GM21825 (cell line): ENCODE results near the gene STEAP3.
A peak's percentile ranks its signal among the peaks of the same experiment; 100 is the strongest.
"Not testable (repeated sequence)": the region's sequence is repeated elsewhere in the genome, so short reads cannot be mapped to it uniquely, and the experiment has no call there.

Source experiments
- ATAC-seq: cut with Tn5 transposase; IDR thresholded peaks from one replicate; pipeline ENCODE4 v1.9.1; 2021; ENCODE audit warnings: mild to moderate bottlenecking, moderate library complexity; ENCODE audit not compliant: unreplicated experiment

The STEAP3 gene

DNA sequence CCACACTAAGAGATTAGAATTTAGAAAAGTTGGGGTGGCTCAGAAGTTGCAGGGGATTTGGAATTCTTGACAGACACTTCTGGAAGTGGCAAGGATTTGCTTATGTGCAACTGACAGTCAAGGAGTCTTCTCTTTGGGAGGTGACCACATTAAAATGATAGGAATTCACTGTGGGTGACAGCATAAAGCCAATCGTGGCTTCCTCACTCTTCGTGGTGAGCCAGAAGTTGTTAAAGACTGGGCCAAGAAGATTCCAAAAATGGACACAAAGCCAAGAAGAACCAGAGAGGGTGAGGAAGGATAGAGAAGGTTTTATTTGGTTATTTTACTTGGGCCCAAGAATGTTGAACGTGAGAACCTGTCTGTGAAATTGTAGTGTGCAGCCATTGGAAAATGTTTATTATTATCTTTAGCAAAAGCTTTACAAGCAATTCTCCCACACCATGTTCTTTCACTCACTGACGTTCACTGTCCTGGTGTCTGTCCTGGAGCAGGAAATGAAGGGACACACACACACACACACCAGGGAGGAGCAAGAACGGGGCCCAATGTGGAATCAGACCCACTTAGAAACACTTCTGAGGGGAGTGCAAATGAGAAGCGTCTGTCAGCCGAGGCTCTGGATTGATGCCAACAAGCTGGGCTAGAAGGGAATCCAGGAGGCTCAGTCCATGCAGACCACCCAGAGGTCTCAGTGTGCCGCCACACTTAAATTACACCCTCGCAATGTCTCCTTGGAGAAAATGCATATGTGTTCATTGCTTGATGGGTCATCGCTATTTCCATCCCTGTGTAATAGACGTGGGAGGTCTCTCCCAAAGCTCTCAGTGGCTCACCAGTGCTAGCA lies 37.2 kb downstream of the STEAP3 start:
- ATAC-seq, result no peak

DNA sequence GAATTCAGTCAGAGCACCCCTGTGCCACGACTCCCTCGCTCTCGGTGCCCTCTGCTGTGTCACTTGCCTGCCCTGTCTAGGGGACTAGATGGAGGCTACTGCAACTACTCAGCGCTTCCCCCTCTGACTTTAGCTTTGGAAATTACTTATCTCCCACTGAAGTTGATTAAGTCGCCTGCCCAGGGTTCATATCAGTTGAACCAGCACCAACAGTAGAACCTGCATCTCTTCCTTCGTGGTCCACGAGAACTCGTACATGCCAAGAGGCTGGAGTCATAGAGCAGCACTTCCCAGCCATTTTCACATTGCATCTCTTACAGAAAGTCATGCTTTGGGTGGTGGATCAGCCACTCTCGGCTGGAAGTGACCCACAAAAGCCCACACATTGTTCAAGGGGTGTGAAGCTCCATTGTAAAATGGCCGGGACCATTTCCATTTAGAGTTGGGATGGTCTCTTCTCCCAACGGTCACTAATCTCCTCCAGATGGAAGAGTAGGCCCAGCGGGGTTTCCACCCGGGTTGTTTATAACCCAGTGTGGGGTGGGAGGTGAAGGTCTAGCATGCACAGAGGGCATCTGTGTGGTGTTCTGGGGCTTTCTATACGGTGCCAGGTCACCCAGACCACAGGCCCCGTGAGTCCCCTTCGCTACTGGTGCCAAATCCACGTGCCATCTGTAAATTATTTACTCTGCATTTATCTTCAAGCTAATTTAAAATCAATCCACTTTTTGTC lies 38.0 kb downstream of the STEAP3 start:
- ATAC-seq, result no peak

DNA sequence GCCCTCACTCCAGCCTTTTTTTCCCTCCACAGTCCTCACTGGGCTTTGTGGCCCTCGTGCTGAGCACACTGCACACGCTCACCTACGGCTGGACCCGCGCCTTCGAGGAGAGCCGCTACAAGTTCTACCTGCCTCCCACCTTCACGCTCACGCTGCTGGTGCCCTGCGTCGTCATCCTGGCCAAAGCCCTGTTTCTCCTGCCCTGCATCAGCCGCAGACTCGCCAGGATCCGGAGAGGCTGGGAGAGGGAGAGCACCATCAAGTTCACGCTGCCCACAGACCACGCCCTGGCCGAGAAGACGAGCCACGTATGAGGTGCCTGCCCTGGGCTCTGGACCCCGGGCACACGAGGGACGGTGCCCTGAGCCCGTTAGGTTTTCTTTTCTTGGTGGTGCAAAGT lies 39.4 kb downstream of the STEAP3 start:
- ATAC-seq, result no peak

DNA sequence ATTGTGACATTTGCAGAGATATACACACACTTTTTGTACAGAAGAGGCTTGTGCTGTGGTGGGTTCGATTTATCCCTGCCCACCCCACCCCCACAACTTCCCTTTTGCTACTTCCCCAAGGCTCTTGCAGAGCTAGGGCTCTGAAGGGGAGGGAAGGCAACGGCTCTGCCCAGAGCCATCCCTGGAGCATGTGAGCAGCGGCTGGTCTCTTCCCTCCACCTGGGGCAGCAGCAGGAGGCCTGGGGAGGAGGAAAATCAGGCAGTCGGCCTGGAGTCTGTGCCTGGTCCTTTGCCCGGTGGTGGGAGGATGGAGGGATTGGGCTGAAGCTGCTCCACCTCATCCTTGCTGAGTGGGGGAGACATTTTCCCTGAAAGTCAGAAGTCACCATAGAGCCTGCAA lies 40.0 kb downstream of the STEAP3 start:
- no peak for ATAC-seq

DNA sequence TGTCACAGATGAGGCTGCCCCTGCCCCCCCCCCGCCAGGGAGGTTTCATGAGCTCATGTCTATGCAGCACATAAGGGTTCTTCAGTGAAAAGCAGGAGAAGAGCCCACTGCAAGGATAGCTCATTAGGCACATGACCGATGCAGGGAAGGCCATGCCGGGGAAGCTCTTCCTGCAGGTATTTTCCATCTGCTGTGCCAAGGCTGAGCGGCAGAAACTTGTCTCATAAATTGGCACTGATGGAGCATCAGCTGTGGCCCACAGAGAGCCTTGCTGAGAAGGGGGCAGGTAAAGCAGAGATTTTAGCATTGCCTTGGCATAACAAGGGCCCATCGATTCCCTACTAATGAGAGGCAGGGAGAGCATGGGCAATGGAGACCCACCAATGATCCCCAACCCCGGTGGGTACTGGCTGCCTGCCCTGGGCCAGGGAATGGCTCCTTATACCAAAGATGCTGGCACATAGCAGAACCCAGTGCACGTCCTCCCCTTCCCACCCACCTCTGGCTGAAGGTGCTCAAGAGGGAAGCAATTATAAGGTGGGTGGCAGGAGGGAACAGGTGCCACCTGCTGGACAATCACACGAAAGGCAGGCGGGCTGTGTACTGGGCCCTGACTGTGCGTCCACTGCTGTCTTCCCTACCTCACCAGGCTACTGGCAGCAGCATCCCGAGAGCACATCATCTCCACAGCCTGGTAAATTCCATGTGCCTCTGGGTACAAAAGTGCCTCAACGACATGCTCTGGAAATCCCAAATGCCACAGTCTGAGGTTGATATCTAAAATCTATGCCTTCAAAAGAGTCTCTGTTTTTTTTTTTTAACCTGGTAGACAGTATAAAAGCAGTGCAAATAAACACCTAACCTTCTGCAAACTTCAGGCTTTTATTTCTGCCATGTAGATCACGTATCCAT lies 41.4 kb downstream of the STEAP3 start:
- ATAC-seq, result peak; percentile 89

DNA sequence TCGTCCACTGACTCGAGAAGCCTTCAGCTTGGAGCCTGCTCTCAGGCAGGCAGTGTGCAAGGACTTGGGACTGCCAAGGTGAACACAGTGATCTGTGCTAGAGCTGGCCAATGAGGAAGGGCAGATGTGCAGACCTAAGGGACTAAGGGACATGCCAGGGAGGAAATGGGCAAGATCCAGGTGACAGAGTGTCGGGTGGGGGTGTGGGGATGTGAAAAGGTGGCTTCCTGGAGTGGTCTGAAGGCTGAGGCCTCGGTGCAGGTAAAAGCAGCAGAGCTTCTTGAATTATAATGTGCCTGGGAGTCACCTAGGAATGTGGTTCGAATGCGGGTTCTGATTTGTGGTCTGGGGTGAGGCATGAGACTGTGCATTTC lies 42.0 kb downstream of the STEAP3 start:
- ATAC-seq, result no peak

DNA sequence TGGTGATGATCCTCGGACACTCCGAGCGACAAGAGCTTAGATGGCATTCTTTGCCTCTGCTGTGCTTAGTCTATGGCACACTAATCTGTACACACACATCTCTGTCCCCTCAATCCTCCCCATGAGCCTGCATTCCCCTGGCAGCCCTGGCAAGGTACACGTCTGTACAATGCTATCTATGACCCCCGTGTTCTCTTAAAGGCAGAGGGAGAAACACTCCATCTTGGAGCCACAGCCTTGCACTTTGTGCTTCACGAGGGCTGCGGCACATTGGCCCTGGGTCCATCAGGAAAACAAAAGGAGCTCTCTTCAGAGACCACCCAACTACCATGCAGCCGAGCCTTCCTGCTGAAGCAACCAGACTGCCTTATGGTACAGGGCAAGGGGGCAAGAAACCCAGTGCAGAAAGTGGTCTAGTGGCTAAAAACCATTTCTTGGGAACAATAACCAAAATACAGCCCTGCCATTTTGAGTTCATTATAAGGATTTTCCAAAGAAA lies 42.5 kb downstream of the STEAP3 start:
- no peak for ATAC-seq

DNA sequence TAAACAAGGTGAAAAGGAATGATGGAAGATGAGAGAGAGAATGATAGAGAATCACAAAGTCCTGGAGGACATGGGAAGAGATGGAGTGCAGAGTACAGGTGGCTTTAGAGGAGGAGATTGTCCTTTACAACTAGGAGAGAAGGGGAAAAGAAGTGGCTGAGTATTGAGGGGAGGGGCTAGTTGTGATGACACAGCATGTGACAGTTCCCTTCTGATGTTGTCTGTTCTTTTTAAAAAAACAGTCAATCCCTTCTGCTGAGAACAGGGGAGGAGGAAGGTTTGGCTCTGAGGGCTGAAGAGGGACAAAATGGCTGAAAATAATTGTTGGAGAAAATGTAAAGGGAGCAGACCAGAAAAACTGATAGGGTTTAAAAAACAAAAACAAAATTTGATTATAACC lies 44.0 kb downstream of the STEAP3 start:
- no peak for ATAC-seq

DNA sequence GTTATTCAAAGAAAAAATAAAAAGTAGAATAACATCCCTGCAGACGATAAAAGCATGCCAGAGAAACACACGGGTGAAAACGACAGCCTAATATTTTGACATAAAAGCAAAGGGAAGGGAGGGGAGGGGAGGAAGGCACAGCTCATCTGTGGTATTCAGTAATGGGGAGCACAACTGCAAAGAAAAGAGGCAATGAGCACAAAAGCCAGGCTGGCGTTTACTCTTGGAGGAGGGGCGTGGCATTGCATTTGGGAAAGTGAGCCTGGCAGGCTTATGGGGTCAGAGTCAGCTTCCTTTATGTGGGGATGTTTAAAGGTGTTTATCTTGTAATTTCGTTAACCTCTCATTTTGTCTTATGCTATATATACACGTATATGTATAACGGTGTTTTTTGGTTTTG lies 53.2 kb downstream of the STEAP3 start:
- no peak for ATAC-seq

DNA sequence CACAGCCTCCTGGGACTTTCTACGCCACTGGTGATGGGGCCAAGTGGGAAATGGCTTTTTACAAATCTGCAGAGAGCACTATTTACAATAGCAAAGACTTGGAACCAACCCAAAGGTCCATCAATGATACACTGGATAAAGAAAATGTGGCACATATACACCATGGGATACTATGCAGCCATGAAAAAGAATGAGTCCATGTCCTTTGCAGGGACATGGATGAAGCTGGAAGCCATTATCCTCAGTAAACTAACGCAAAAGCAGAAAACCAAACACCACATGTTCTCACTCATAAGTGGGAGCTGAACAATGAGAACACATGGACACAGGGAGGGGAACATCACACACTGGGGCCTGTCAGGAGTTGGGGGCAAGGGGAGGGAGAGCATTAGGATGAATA lies 54.8 kb downstream of the STEAP3 start:
- not testable (repeated sequence) for ATAC-seq

DNA sequence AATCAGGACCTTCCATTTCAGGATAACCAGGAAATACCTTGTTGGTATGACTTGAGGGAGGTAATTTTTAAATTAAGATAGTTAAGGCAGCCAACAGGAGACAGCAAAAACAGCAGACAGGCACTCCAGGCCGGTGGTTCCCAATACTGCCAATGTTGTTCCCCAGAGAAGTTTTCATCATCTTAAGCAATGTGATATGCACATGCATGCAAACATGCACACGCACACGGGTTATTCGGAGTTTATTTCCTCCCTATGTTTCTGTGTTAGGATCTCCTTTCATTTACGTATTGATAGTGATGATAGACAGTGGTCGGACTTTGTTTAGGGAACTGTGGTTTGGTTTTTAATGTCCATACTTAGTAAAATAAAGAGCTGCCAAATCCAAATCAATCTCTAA lies 55.3 kb downstream of the STEAP3 start:
- no peak for ATAC-seq

DNA sequence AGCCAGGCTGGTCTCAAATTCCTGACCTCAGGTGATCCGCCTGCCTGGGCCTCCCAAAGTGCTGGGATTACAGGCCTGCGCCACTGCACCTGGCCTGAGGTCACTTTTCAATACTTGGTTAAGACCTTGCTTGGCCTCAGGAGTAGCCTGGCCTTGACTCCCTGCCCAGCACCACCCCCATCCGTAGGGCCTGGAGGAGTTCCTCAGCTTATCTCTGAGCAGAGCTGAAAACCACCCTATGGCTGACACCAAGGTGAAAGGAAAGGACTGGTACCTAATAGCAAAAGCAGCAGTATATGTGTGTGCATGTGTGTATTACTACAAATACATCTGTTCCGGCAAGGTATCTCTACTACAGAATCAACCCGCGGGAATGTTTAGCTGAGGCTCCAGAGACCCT lies 56.0 kb downstream of the STEAP3 start:
- ATAC-seq, result no peak

DNA sequence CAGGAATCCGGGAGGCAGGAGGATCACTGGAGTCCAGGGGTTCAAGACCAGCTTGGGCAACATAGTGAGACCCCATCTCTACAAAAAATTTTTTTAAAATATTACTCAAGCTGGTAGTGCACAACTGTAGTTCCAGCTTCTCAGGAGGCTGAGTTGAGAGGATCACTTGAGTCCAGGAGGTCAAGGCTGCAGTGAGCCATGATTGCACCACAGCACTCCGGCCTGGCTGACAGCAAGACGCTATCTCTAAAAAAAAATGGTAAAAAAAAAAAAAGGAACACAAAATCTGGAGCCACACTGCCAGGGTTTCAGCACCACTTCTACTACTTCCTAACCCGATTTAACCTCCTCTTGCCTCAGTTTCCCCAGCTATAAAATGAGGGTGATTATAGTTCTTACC lies 57.0 kb downstream of the STEAP3 start:
- ATAC-seq, result no peak

DNA sequence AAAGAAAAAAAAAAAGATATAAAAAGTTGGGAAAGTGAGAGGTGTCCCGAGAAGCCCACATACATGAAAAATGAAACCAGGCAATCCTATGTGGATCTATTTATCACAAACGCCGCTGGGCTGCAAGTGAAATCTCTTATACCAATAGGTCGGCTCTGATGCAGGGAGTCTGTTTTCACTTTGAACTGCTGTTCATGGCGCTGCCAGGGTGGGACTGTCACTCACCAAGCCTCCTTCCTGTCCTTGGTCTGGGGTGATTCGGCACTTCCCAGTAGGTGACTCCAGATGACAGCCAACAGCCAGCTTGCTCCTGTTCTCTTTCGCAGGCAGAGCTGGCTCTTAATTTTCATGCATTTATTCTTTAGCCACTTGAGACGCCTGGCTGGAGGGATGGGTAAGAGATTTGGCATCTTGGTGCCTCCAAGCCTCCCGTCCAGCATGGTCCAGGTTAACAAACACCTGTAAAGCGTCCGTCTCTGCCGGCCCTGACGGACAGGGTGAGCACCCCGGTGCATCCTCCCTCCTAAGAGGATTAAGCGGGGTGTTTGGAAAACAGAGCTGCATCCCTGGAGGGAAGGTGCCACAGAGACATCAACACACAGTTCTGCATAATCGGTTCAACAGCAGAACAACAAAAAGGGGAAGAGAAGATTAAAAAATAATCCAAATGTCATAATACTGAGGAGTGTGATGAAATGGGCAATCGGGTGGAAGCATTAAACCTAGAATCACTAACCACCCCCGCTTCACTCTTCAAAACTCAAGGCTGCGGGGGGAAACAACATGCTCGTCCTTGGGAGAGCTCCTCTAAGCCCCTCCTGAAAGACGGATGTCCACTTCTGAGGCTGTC lies 58.7 kb downstream of the STEAP3 start:
- no peak for ATAC-seq

DNA sequence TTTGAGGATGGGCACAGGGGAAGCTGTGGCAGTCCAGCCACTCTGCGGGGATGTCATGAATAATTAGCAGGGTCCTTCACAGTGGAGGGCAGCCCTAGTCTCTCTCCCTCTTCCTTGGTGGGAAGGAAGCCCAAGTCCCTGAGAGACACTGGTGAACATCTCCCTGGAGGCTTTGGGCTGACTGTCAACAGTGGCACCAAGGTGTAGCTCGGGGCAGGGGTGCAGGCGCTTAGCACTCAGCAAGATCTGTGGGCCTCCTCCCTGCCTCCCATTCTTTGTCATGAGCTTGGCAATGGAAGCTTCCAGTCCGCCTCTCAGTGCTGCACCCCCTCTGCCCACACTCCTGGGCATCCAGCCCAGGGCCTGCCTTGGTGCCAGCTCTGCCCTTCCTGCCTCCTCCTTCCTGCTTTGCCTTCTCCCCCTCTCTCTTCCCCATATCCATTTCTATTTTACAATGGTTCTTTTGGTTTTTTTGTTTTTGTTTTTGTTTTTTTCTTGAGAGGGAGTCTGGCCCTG lies 59.4 kb downstream of the STEAP3 start:
- no peak for ATAC-seq

DNA sequence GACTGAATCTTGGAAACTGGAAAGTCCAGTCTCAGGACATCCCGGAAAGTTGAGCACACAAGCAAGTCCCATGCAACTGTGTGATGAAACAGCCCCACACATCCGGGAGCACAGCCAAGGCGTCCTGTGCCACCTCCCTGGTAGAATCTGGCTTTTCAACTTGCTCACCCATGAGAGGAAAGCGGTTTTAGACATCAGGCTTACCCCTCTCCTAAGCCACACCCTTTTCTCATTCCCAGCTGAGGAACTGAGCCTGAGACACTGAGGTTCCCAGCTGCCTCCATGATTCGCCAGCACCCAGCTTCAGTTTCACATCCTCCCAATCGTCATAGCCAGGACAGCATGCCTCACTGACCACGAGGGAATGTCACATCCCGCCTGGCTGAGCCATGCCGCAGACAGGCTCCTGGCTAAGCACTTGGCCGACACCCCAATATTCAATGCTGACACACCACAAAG lies 60.3 kb downstream of the STEAP3 start:
- ATAC-seq, result no peak

DNA sequence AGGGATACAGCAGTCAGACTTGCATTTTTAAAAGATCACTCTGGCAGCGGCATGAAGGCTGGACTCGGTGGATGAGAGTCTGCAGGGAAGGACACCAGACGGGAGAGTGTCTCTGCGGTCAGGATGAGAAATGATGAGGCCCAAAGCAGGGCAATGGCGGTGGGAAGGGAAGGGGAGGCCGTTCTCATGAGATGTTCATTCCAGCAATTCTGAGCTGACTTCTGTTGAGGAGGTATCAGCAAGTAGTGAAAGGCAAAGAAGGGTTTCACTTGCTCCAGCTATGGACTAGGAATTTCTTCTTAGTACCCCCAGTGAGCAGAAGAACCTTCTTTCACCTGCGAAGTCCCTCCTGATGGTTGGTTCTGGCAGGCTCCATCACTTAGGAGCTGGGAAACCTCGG lies 63.0 kb downstream of the STEAP3 start:
- no peak for ATAC-seq

DNA sequence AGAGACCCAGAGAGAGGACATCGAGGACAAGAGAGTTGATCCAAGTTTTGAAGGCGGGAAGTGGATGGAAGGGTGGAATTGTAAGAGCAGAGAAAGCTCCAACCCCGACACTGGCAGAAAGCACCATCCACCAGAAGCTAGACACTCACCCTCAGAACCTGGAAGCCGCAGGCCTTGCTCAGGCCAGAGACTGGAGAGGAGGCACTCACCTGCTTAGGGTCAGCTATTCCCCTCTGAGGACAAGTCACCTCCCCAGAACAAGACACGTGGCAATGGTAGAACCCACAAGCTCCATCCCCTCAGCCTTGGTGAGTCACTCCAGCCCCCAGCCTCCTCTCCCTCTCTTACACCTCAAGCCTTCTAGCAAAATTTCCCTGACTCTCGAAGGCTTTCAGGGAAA lies 64.9 kb downstream of the STEAP3 start:
- ATAC-seq, result no peak

DNA sequence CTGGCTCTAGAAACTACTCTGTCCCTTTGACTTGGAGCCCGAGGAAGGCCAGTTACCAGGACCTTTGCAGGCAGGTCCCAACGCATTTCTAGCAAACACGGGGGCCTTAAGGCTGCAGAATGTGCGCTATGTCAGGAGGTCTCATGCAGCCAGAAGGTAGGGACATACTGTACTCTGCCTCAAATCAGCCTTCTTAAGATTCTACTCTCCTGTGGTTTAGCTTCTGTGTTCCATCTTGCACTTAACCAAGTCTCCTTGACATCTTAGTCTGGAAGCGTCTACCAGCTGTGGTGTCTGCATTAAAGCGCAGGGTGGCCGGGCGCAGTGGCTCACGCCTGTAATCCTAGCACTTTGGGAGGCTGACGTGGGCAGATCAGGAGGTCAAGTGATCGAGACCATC lies 65.5 kb downstream of the STEAP3 start:
- no peak for ATAC-seq

DNA sequence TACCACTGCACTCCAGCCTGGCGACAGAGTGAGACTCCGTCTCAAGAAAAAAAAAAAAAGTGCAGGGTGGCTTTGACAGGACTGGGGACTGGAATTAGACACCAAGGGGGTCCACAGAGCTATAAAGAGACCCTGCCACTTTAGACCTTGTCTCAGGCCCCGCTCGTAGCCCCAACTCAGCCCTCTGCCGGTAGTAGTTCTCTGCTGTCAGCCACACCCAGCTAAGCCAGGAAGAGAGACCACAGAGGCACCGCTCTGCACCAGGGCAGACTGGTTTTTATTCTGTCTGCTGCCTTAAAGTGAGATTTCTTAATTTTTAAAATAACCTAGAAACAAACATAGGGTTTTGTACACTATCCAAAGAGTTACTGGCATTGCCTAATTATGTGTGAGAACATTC lies 66.0 kb downstream of the STEAP3 start:
- no peak for ATAC-seq
